GM18508 (cell line): ENCODE results near the gene SH3RF3.

Experiments
- ATAC-seq: cut with Tn5 transposase; IDR thresholded peaks from one replicate; pipeline ENCODE4 v1.9.1; 2021; ENCODE audit warnings: moderate number of reproducible peaks; ENCODE audit not compliant: insufficient read depth, unreplicated experiment

SH3RF3 gene

DNA sequence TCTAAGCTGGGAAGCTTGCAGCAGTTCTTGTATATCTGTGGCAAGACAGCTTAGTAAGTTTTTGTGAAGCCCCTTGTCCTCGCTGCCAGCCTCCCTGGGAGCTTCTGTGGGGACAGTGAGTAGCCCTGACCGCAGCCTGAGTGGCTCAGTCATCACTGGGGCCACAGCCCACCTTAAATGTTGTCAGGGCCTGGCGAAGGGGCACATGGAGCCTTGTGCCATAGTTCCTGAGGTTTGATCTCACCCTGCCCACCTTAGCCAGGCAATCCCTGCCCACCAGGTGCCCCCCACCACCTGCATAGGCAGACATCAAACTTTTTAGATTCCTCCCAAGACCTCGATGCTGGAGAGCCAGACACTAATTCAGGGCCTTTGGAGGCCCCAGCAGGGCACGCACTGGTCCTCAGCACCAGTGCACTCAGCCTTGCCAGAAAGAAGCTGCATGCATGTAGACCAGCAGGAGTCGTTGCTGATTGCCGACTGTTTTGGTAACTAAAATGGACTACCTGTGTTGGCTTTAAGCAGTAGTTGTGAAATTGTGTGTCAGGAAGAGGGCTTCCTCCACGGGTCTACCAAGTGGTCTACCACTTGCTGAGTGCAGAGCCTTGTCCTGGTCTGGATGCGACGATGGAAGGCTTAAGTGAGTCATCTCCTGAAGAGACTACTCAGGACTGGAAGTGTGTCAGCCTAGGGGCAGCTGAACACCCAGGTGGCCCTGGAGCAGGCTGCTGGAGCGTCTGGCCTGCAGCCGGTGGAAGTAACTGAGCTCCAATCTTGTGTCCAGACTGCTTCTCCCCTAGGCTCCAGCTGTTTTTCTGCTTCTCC is 251.7 kb downstream of the SH3RF3 start:
- no peak for ATAC-seq

DNA sequence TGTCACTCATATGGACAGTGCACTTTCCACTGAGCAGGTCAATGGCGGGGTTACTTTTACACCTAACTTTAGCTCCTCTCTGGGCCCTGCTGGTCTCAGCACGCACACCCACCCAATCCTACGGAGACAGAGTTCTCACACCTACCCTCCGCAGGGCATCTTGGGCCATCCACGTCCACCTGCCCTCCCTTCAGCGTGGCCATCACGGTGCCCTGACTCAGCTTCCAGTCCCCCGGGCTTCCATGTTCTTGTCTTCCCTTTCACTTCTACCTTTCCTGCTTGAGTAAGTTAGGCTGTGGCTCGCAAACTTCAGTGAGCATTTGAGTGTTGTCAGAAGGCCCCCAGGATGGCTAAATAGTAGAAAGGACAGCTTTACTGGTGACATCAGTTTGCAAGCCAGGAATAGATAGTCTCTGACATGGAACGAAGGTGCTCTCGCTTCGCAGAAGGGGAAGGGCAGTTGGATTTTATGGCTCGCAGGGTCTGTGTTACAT is 252.4 kb downstream of the SH3RF3 start:
- ATAC-seq, result no peak

DNA sequence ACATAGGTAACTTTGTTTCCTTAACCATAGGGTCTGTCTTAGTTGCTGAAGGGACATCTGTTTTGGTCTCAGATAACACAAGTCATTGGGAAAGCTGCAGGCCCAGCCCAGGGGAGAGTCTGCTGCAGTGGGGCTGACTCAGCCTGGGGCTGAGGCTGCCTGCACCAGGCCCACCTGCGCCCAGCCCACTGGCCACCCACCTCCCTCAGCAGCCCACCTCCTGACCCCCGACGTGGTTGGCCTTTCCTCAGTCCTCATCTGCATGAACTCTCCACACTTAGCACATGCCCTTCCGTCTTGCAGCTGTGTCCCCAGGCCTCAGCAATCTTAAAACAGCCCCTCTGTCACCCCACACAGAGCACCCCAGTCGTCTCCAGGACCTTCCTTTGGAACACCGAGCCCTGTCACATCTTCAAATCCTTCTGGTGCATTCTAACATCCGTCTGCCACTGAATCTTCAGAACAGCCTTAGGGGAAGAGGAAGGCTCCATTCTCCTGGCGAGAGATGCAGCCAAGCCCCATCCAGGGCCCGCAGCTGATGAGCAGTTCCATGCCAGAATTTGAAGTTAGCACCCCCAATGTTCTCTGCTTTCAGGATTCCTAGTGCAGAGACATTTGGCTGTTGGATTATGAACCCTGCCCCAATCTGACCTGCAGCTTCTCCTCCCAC is 253.4 kb downstream of the SH3RF3 start:
- no peak for ATAC-seq

DNA sequence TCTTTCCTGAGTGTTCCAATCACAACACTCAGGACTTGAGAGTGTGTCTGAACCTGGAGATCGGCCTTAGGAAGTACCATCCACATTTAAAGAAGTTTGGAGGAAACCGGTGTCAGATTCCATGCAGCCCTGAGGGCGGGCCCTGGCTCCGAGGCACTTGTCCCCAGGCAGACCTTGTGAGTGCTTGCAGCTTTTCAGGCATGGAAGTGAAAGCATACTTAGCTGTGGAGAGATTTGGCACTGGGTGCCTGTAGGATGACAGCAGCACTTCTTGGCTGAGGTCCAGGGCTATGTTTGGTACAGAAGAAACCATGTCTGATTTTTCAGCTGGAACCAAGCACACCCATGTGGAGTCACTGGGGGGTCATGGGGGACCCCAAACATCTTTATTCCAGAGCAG is 253.9 kb downstream of the SH3RF3 start:
- ATAC-seq, result no peak

DNA sequence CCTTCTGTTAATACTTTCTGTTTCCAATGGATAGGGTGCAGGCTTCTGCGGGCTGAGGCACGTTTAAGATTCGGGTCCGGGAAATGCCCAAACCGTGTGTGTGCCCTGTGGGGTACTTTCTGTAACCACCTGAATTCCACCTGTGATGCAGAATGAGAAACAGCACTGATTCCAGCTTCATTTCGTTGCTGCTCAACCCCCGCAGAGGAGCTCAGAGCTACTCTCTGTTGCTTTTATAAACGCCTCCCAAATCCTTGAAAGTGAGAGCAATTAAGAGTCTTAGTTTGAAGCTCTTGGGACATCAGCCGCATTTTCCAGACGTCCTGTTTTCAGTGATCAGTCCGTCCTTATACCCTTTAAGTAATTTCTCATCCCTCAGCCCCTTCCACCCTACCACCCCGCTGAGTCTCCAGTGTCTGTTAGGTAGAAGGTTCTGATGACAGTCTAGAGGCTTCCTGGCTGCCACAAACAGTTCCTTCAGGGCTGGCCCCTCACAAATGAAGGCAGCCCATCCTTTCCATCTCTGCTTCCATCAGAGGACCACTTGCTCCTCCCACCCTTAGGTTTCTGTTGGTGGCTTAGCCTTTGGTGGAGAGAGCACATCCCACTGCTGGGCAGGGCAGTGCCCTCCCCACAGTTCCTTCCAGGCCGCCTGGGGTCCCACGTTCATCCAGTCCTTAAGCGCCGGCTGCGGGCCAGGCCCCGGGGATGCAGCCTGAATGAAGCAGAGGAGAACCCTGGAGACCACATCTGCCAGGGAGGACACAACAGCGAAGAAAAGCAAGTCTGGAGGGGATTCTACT is 254.7 kb downstream of the SH3RF3 start:
- ATAC-seq, result no peak

DNA sequence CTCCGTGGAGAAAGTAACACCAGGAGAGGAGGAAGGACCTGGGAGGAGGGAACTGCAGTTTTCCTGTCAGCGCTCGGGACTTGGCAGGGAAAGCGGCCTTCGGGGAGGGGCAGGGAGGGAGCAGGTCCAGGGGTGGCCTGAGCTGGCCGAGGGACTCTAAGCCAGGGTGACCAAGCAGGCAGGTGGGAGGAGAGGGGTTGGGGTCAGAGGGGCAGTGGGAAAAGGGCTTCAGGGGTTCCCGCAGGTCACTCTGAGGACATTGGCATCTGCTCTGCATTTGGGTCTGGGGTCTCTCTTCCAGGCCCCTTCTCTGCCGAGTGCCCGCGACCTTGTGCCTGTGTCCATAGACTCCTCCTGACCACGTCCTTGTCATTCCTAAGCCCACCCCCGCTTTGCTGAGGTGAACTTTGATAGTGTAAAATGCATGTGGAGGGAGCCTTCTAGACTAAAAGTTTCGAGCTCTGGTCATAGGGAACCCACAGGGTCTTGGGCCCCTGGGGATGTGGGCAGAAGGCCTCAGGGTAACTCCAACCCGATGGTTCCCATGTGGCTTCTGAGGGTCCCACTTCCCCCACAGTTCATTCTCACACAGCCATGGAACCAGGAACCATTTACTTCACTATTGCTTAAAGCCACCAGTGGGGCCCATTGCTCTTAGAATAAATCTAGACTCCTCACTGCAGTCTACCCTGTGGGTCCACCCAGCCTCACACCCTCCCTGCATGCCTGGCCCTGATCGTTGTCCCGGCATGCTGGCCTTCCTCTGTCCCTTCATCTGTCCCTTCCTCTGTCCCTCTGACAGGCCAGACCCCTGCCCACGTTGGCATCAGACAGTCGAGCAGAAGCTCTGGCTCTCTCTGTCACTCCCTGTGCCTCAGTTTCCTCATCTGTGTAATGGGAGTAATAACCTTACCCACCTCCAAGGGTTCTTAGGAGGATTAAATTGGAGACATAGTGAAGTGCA is 255.6 kb downstream of the SH3RF3 start:
- ATAC-seq, result no peak

DNA sequence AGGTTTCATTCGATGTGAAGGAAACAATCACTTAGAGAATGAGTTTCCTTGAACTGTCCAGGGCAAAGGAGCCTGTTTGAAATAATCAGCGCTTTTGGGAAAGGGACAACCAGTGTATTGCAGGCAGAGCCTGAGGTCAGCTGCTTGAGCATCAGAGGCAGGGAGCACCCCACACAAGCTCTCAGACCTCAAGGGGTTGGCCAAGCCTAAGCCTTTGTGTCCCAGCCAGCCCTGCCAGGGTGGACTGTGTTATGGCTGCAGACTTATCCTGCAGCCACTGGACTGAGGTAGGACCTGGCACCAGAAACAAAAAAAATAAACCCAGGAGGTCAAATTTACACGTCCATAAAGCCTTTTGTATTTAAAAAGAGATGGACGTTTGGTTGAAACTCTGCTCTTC is 256.5 kb downstream of the SH3RF3 start:
- no peak for ATAC-seq

DNA sequence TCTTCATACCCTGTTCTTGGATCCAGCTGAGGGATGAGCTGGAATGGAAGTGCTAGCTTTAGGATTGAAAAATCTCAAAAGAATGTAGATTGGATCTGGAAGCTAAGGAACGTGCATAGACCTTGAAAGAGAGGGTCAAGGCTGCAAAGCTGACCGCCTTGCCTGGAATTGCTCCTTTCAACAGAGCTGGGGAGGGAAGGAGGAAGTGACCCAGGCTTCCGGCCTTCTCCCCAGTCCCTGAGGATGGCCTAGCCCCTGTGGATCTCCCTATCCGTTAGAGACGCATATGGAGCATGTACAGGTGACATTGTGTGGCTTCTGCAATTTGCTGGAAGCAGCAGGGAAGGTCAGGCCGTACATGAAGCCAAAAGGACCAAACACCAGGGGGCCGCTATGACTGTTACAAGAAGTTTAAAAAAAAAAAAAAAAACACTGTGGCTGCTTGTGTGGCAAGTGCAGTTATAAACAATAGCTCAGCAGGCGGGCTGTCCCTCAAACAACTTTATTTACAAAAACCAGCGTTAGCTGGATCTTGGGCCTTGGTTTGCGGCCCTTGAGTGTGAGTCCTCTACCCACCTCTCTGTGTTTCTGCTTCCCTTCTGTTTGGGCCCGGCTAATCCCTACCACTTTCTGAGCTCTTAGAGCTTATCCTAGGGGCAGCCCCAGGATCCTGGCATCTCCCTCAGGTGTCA is 257.1 kb downstream of the SH3RF3 start:
- no peak for ATAC-seq

DNA sequence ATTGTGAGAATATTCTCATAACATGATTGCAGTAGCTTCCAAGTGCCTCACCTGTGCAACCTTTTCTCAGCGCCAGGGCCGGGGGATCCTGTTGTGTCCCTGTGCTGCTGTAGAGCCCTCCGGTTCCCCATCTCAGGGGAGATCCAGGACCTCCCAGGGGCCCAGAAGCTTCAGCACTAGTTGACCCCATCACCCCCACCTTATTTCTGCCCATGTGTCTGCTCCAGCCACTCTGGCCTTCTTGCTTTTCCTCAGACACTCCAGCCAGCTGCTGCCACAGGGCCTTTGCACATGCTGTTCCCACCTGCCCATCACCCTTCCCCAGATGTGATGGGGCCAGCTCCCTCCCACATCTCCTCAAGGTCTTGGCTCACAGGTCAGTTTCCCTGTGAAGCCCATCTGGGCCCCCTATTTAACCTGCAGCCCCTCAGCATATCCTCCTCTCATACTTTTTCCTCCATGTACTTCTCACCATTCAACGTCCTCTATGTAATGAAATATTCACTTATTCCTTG is 258.3 kb downstream of the SH3RF3 start:
- ATAC-seq, result no peak

DNA sequence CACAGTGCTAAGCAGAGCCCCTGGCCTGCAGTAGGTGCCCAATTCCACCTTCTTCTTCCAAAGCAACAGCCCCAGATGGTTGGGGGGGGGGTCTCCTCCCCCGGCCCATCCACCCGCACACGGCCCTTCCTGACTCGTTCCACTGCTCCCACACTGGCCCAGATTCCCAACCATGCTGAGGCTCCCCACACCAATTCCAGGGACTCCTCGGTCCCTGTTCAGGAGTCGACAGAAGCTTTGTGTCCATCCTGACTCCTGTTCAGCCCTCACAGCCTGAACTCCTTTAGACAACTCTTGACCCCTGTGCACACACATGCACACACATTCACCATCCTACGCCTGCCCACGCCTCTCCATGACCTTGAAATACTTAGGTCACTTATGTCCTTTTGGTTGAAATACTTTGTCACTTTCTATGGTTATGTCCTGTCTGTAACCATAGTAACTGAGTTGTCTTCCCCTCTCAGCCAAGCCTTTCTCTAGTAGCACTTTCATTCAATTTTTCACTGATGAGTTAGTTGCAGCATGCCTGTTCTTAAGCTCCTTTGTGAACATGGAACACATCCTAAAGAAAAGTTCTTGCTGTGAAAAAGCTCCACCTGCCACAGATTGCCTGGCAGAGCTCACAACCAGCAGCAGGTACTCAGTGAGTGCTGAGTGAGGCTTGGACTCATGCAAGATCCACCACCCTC is 258.9 kb downstream of the SH3RF3 start:
- ATAC-seq, result no peak

DNA sequence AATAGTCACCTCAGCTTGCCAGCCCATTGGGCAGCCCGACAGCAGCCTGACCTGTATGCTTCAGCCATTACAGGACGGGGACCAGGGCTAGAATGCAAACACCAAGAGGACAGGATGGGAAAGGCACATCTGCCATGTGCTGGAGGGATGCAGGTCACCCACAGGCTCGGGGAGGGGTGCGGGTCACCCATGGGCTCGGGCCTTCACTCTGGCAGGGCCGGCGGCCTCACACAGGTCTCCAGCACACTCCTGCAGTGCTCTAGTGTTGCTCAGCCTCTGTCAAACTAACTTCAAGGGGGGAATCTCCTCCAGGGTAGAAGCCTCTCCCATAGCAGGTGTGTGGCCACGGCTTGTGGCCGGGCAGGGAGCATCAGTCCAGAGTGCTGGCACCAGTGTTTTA is 262.2 kb downstream of the SH3RF3 start:
- no peak for ATAC-seq

DNA sequence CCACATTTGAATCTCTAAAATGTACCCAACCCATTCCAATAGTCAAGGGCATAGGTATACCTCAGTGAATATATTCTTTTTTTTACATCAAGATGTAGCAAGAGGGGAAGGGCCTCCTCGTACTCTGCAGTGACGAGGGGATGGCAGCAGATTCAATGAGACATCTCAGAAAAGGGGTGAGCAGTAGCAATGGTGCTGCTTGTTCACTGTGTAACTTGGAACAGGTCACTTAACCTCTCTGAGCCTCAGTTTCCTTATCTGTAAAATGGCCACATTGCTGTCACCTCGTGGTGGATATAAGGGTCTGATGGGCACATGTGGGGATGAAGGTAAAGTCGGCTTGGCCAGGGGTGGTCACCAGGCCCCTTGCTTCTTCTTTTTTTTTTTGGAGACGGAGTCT is 263.1 kb downstream of the SH3RF3 start:
- ATAC-seq, result no peak

DNA sequence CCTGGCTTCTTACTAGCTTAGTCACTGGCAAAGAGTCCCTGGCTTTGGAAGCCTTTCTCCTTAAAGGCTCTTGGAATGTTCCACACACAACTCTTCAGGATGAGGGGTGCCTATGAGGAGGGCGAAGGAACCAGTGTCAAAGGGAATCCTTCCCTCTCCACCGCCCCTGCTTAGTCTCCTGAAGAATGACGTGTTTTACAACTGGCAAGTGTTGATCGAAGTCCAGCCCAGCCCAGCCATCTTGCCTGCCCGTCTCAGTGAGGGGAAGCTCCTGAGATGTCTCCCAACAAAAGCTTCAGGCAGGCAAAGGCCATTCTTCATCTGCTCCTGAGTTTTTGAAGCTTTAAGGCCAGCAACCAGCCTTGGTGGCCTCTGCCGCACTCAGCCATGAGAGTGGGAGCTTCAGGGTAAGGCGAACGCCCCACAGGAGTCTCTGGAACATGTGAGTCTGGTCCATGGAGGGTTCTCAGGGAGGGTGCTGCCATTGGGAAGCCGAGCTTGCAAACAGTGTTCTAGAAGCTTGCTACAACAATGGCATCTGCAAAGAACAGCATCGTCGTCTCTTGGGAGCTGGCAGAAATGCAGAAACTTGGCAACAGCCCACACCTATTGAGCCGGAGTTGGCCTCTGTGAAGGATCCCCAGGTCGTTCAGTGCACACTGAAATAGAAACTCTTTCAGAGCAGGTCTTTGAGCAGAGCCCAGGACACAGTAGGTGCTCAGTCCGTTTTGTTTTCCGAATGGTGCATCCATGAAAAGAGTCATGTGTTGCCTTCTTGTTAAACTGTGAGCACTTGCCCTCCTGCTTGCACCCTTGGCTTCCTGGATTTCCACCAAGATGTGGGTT is 264.0 kb downstream of the SH3RF3 start:
- no peak for ATAC-seq

DNA sequence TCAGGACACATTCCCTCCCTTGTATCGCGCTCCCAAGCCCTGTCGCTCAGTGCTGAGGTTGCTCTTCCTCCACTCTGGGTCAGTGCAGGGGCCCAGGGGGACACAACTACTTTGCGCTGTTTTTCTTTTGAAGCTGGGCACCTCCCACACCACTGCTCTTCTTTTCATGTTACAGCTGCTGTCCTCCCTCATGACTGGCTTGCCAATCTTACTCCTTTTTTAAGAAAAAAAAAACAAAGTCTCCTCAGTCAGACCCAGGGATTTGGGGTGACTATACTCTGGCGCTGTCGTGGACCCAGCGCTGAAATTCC is 264.6 kb downstream of the SH3RF3 start:
- no peak for ATAC-seq

DNA sequence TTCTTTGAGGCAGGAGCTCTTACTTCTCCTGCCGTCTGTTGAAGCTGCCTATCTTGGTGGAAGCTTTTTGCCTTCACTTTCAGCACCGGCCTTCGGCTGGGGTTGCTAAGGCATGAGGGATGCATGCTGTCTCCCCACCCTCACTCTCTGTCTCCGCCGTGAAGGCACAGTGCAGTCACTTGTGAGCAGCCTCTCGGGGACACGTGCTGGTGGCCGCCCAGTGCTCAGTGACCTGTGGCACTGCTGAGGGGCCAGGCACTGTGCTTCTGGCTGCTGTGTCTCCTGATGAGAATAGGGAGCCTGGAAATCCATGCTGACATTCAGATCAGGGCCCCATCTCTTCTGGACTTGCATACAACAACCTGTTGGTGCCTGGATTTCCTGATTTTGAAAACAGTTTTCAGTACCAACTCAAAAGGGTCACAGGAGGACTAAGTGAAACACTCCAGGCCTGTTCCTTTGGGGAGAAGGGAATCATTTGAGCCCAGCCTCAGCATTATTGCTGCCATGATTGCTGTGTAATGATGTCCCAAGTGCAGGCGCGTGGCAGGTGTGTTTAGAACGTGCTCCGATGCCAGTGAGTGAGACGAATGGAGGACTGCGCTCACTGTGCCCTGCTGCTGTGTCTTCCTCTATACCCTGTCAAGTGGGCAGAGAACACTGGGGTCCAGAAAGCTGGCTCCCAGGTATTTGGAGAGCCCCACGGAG is 266.6 kb downstream of the SH3RF3 start:
- no peak for ATAC-seq

DNA sequence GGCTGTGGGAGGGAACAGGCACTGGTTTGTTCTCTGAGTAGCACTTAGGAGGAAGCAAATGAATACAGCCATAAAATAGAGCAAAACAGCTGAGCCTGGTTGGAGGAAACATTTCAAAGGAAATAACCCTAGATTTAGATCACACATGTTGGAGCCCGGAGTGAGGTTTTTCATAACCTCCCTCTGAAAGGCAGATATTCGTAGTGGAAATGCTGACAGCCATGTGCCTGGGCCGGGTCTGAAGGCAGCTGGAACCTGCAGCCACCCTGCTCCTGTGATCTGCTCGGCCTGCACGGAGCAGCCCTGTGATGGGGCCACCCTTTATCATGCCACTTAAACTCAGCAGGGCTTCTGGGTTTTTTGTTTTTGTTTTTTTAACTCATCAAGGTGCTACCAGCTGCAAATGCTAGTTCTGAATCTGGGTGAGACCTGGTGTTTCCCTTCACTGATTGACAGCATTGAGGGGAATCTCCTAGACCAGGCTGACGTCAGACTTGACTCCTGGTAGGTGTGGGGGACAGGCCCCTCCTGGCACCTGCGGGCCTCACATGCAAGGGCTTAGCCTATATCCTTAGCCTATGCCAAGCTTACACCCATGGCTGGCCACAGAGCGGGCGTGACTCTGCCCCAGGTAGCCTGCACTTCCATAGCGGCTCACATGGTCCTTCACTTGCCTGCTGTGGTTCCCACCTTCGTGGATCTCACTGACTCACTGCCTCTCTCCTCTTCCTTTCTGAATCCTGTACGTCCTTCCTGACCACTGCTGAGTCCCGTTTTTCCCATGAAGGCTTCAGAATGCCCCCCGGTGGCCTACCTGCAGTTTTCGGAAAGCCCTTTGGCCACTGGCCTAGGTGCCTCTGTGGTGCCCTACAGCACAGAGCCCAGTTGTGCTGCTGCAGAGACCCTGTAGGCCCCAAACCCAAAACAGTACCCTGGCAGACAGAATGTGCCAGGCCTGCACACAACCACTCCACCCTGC is 267.5 kb downstream of the SH3RF3 start:
- no peak for ATAC-seq
